GM12873 (cell line): ENCODE data around the gene KIF25.

Source experiments
- CTCF ChIP-seq: IDR thresholded peaks from 2 replicates; pipeline ENCODE4 v1.5.1; 2012; ENCODE audit warnings: low read depth, mild to moderate bottlenecking, moderate library complexity, low read length, control low read depth; ENCODE audit not compliant: insufficient read depth; ENCODE audit errors: missing control alignments

The KIF25 gene

GRCh38 chr6:168042426-168043192 is 45.1 kb downstream of the KIF25 start:
- TF ChIP-seq CTCF = no peak

GRCh38 chr6:168043193-168043847 is 45.8 kb downstream of the KIF25 start:
- no peak for TF ChIP-seq CTCF

- no peak for TF ChIP-seq CTCF
Measured at GRCh38 chr6:168043848-168044415, 46.5 kb downstream of the KIF25 start.

GRCh38 chr6:168044521-168045130 is 47.2 kb downstream of the KIF25 start:
- TF ChIP-seq CTCF = no peak

- TF ChIP-seq CTCF = no peak
Measured at GRCh38 chr6:168045141-168045691, 47.7 kb downstream of the KIF25 start.

- TF ChIP-seq CTCF = no peak
Measured at GRCh38 chr6:168045706-168046620, 48.5 kb downstream of the KIF25 start.
